Stimulated activated memory B cell treated with anti-CD40 and anti-IgM and Interleukin-4, amounts not matched to agents 10 μg/mL and 1 μg/mL and 100 μg/mL, for 72 hours (primary cell): ENCODE measurements around the gene HMGA1.
"Not testable (repeated sequence)": the region's sequence is repeated elsewhere in the genome, so short reads cannot be mapped to it uniquely, and the experiment has no call there.

Experiments
- ATAC-seq: fragments of 150-1000 bp; cut with Tn5 transposase; 2 replicates; pipeline ENCODE4 v1.10.0; 2021
- H3K27ac Mint-ChIP-seq: one replicate; pipeline ENCODE4 v1.8.0; 2022; ENCODE audit warnings: mild to moderate bottlenecking, mixed read lengths
- H3K27me3 Mint-ChIP-seq: one replicate; pipeline ENCODE4 v1.8.0; 2022; ENCODE audit warnings: mixed read lengths
- H3K36me3 Mint-ChIP-seq: one replicate; pipeline ENCODE4 v1.8.0; 2022; ENCODE audit warnings: mixed read lengths
- H3K4me1 Mint-ChIP-seq: one replicate; pipeline ENCODE4 v1.8.0; 2022; ENCODE audit warnings: mixed read lengths
- H3K4me3 Mint-ChIP-seq: one replicate; pipeline ENCODE4 v1.8.0; 2022; ENCODE audit warnings: mild to moderate bottlenecking, moderate library complexity, mixed read lengths
- H3K9me3 Mint-ChIP-seq: one replicate; pipeline ENCODE4 v1.8.0; 2022; ENCODE audit warnings: mixed read lengths

The HMGA1 gene

DNA sequence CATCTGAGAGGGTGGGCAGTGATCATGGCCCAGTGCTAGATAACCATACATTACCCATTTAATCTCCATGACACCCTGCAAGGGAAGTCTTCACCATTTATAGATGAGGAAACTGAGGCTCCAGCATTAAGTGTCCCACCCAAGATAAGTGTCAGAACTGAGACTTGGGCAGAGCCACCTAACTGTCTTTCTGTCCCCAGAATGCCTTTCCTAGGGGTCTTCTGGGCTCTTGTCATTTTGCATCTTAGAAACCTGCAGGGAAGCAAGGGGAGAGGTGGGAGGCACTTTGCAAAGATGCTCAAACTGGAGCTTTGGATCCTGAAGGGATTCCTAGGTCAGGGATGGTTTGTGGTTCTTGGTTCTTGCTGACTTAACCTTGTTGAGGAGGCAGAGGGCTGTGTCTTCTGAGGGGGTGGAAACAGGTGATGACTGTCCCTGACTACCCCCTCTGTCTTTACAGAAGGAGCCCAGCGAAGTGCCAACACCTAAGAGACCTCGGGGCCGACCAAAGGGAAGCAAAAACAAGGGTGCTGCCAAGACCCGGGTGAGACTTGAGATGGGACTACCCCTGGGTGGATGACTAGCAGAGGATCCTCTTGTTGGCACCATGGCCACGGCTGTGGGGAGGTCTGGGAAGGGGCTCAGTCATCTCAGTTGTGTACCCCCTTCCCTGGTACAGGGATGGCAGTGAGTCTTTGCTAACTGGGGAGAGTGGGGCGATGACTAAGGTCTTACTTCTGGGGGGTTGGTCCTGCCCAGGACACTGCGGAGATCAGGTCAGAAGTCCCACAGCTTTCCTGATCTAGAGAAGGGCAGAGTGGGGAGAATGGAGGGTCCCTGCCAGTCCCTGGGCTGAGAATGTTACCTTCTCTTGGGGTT lies 5.8 kb downstream of the HMGA1 start:
- H3K27me3 Mint-ChIP-seq: no peaks in the 10 kb centered on the region
- no peaks in the 10 kb centered on the region for H3K9me3 Mint-ChIP-seq
- H3K4me1 Mint-ChIP-seq: peaks cover 93% of the 10 kb centered on the region
- H3K27ac Mint-ChIP-seq: peak overlapping the region; percentile 95
- H3K36me3 Mint-ChIP-seq: peaks cover 35% of the 10 kb centered on the region
- no peak for ATAC-seq
- H3K4me3 Mint-ChIP-seq: no peak overlapping the region

DNA sequence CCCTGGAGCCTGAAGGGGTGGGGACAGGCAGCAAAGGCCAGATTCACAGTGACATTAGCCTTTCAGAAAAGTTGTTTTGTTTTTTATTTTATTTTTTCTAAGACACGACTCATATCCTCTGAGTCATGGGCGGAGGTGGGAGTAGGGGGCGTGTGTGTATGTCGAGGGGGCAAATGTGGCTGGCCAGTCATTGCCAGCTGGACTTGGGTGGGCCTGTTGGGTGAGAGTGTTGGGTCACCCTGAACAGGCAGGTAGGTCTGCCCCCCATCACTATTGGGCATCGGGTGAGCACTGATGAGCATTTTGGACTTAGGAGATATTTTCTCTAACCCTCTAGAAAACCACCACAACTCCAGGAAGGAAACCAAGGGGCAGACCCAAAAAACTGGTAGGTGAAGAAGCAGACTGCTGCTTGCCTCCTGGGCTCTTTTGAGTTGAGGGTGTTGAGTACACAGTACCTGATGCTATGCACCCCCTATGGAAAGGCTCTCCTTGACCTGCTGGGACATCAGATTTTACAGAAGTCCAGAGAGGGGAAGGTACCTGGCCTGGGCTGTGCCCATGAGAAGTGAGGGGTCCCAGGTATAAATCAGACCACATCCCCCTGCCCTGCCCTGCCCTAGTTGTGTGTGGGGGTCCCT lies 6.6 kb downstream of the HMGA1 start:
- H3K9me3 Mint-ChIP-seq: no peaks in the 10 kb centered on the region
- peaks cover 97% of the 10 kb centered on the region for H3K4me1 Mint-ChIP-seq
- no peaks in the 10 kb centered on the region for H3K27me3 Mint-ChIP-seq
- peaks cover 35% of the 10 kb centered on the region for H3K36me3 Mint-ChIP-seq
- H3K4me3 Mint-ChIP-seq: no peak overlapping the region
- no peak for ATAC-seq
- peak overlapping the region; percentile 95 for H3K27ac Mint-ChIP-seq

DNA sequence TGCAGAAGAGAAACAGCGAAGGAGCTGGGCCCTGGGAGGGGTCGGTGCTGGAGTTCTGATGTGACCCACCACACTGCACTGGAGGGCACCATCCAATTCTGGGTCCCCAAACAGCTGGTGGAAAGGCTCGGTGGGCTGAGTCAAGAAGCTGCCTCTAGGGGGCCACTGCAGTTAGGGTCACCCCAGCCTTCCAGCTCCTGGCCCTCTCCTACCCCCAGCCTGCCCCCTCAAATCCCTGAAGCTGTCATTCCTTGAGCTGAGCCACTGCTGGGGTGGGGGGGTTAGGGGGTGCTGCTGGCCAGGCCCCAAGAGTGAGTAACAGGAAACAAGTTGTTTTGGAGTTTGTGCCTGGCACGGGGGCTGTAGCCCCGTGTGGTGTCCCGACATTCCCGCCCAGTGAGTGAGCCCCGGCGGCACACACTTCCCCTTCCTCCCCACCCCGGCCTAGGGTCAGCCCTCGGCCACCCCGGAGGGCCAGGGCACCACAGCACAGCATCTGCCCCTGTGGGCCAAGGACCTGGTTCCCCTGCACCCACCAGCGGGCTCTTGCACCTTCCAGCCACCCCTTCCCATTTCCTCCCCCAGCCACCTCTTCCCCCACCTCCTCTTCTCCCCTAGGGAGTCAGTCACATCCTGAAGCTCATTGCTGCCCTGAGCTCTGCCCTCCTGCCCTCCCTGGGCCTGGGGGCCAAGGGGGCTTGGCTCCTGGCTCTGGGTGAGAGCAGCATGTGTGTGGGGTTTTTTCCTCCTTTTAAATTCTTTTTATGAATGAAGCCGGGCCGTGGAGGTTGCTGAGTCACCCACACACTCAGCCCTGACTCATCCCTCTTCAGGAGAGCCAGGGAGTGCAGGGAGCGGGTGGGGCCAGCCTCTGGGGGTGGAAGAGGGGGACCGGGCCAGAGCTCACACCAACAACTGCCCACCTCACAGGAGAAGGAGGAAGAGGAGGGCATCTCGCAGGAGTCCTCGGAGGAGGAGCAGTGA lies 7.5 kb downstream of the HMGA1 start:
- no peak overlapping the region for H3K4me3 Mint-ChIP-seq
- H3K27ac Mint-ChIP-seq: peak overlapping the region; percentile 95
- H3K27me3 Mint-ChIP-seq: no peaks in the 10 kb centered on the region
- ATAC-seq: no peak
- peaks cover 91% of the 10 kb centered on the region for H3K4me1 Mint-ChIP-seq
- H3K36me3 Mint-ChIP-seq: peaks cover 35% of the 10 kb centered on the region
- H3K9me3 Mint-ChIP-seq: no peaks in the 10 kb centered on the region

DNA sequence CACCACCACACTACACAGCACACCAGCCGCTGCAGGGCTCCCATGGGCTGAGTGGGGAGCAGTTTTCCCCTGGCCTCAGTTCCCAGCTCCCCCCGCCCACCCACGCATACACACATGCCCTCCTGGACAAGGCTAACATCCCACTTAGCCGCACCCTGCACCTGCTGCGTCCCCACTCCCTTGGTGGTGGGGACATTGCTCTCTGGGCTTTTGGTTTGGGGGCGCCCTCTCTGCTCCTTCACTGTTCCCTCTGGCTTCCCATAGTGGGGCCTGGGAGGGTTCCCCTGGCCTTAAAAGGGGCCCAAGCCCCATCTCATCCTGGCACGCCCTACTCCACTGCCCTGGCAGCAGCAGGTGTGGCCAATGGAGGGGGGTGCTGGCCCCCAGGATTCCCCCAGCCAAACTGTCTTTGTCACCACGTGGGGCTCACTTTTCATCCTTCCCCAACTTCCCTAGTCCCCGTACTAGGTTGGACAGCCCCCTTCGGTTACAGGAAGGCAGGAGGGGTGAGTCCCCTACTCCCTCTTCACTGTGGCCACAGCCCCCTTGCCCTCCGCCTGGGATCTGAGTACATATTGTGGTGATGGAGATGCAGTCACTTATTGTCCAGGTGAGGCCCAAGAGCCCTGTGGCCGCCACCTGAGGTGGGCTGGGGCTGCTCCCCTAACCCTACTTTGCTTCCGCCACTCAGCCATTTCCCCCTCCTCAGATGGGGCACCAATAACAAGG lies 8.5 kb downstream of the HMGA1 start:
- Mint-ChIP-seq H3K4me1 (peaks cover 81% of the 10 kb centered on the region), H3K27ac (peak overlapping the region; percentile 95), H3K36me3 (peaks cover 33% of the 10 kb centered on the region)
- H3K9me3 Mint-ChIP-seq, ATAC-seq, H3K4me3 Mint-ChIP-seq, H3K27me3 Mint-ChIP-seq: not testable (repeated sequence)

- H3K4me3 Mint-ChIP-seq, H3K27me3 Mint-ChIP-seq, H3K9me3 Mint-ChIP-seq, ATAC-seq: not testable (repeated sequence)
- Mint-ChIP-seq H3K27ac (peak overlapping the region; percentile 95), H3K36me3 (peaks cover 28% of the 10 kb centered on the region), H3K4me1 (peaks cover 77% of the 10 kb centered on the region)
Observed at GRCh38 chr6:34245761-34246140, 9.1 kb downstream of the HMGA1 start.

DNA sequence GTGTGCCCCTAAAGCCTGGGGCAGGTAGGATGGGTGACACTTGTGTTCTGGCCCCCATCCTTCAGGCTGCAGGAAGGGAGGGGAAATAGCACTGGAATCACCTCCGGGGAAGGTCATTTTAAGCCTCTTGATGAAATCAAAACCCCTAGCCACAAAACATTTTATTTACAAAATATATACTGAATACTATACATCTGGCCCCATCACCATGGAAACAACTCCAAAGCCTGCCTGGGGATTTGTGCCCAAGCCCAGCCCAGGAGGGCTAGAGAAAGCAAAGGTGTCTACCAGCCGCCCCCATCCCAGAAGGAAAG lies 9.5 kb downstream of the HMGA1 start:
- peak overlapping the region; percentile 95 for H3K27ac Mint-ChIP-seq
- H3K4me1 Mint-ChIP-seq: peaks cover 74% of the 10 kb centered on the region
- no peaks in the 10 kb centered on the region for H3K9me3 Mint-ChIP-seq
- ATAC-seq: no peak
- H3K36me3 Mint-ChIP-seq: peaks cover 23% of the 10 kb centered on the region
- no peak overlapping the region for H3K4me3 Mint-ChIP-seq
- H3K27me3 Mint-ChIP-seq: no peaks in the 10 kb centered on the region

- Mint-ChIP-seq H3K4me1 (peaks cover 68% of the 10 kb centered on the region), H3K9me3 (no peaks in the 10 kb centered on the region), H3K4me3 (peak overlapping the region; percentile 41), H3K27me3 (no peaks in the 10 kb centered on the region), H3K36me3 (peaks cover 18% of the 10 kb centered on the region), H3K27ac (peak overlapping the region; percentile 95)
- ATAC-seq: no peak
Observed at GRCh38 chr6:34246563-34247391, 10.1 kb downstream of the HMGA1 start.

DNA sequence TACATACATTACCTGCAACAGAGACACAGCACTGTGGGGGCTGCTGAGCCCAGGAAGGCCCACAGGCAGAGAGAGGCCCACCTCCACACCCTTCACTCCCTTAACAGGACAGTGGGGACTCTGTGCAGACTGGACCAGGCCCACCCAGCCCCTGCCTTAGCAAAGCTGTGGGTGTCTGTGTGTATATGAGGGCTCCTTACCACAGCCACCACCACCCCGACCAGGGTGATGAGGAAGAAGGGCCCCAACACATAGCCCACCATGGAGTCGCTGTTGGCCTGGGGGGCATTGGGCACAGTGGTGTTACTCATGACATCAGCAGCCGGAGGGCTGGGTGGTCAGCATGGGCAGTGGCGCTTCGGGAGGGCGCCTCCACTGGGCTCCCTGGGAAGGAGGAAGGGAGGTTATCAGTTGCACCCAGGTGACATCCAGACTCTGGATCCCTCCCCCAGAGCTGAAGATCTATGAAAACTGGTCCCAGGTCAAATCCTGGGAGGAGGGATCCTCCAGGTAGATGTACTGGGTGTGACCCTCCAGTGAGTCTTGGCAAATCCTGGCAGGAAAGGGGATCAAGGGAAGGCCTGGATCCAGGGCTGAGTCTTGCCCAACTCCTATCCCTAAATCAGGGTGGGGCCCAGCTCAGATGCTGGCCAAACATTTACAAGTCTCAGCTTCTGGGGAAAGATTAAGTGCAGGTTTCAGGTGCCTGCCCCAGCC lies 11.0 kb downstream of the HMGA1 start:
- H3K9me3 Mint-ChIP-seq: no peaks in the 10 kb centered on the region
- H3K27me3 Mint-ChIP-seq: no peaks in the 10 kb centered on the region
- peak overlapping the region; percentile 95 for H3K27ac Mint-ChIP-seq
- ATAC-seq: no peak
- peaks cover 64% of the 10 kb centered on the region for H3K4me1 Mint-ChIP-seq
- peak overlapping the region; percentile 90 for H3K4me3 Mint-ChIP-seq
- peaks cover 12% of the 10 kb centered on the region for H3K36me3 Mint-ChIP-seq

- peak; percentile 34 for ATAC-seq
- Mint-ChIP-seq H3K4me1 (peaks cover 63% of the 10 kb centered on the region), H3K36me3 (peaks cover 12% of the 10 kb centered on the region), H3K27ac (peak overlapping the region; percentile 95), H3K27me3 (no peaks in the 10 kb centered on the region), H3K4me3 (peak overlapping the region; percentile 90), H3K9me3 (no peaks in the 10 kb centered on the region)
Observed at GRCh38 chr6:34248198-34248726, 11.6 kb downstream of the HMGA1 start.

- H3K4me3 Mint-ChIP-seq: peak within 1 kb of the TSS; percentile 90
- H3K36me3 Mint-ChIP-seq: peaks cover 12% of the 10 kb centered on the region
- peak within 1 kb of the TSS; percentile 95 for H3K27ac Mint-ChIP-seq
- H3K4me1 Mint-ChIP-seq: peaks cover 57% of the 10 kb centered on the region
- ATAC-seq: peak; percentile 95
- no peaks in the 10 kb centered on the region for H3K9me3 Mint-ChIP-seq
- H3K27me3 Mint-ChIP-seq: no peaks in the 10 kb centered on the region
Observed at GRCh38 chr6:34248727-34249468, 12.2 kb downstream of the HMGA1 start, which contains the start of gene SMIM29. TSS of gene SMIM29 (minus strand) at chr6:34249006. CDS start at chr6:34247791, 1,215 bp downstream.

- Mint-ChIP-seq H3K4me3 (peak overlapping the region; percentile 90), H3K36me3 (peaks cover 12% of the 10 kb centered on the region), H3K4me1 (peaks cover 49% of the 10 kb centered on the region), H3K9me3 (no peaks in the 10 kb centered on the region), H3K27ac (peak overlapping the region; percentile 95), H3K27me3 (no peaks in the 10 kb centered on the region)
- peak; percentile 65 for ATAC-seq
Observed at GRCh38 chr6:34249469-34250261, 13.0 kb downstream of the HMGA1 start.

DNA sequence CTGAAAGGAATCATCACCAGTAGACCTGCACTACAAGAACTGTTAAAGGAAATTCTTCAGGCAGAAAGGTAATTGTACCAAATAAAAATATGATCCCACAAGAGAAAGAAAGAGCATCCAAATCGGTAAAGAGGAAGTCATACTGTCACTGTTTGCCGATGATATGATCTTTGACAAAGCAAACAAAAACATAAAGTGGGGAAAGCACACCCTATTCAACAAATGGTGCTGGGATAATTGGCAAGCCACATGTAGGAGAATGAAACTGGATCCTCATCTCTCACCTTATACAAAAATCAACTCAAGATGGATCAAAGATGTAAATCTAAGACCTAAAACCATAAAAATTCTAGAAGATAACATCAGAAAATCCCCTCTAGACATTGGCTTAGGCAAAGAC lies 15.7 kb downstream of the HMGA1 start:
- H3K36me3 Mint-ChIP-seq, ATAC-seq, H3K9me3 Mint-ChIP-seq, H3K27ac Mint-ChIP-seq, H3K27me3 Mint-ChIP-seq, H3K4me3 Mint-ChIP-seq: not testable (repeated sequence)
- peaks cover 22% of the 10 kb centered on the region for H3K4me1 Mint-ChIP-seq
